Measurements from ENCODE around the gene NEK5.
"Not testable (repeated sequence)": the region's sequence is repeated elsewhere in the genome, so short reads cannot be mapped to it uniquely, and the experiment has no call there.

NEK5 gene

DNA sequence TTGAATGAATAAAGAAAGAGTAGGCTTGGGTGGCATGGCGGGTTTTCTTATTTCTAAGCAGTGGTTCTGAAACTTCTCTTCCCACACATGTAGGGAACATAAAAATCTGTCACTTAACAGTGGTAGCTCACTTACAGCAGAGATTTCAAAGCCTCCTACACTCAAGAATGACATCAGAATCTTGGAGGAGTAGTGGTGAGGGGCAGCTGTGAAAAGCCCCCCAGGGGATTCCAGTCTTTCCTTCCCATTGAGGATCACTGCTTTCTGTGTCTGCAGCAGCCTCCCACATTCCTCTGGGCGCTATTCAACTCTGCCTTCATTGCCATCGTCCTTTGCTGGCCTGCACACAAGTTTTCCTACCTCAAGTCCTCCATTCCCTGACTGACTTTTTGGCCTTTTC is 8.6 kb upstream of the NEK5 start:
- DNase-seq: no peak

DNA sequence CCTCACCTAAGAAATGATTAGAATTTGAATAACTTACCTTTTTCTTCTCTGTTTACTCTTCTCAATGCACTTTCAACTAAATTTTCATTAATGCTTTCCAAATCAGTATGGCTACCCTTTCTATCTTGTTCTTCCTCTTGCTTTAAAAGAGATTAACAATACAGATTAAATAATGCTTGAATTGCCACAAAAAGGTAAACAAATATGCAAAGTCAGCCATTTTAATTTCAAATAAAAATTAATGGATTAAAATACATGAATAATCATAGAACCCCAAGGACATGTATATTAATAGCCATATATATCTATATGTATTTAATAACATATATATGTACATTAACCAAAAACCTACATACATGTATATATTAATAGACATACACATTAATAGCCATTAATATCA is 7.9 kb upstream of the NEK5 start:
- no peak for DNase-seq

GRCh38 chr13:52130641-52131040 is 1.8 kb upstream of the NEK5 start:
- DNase-seq: no peak

GRCh38 chr13:52127783-52128702 is 830 bp downstream of the NEK5 start:
- peak; percentile 18 for DNase-seq

DNA sequence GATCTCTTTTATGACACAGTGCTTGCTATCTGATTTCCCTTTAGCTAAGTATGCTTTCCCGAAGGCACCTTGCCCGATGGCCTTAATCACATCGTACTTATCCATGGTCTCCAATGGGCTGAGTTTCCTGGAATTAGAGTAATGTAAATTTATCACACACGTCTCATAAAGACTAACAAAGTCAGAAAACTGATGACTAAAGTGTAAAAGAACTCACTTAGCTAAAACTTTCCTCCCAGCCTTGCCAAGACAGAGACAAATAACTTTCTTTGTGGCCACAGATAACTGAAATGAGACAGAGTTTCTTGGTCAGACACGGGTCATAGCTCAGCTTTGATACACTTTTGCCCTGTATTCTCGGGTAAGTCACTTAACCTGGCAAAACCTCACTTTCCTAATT is 1.5 kb downstream of the NEK5 start:
- no peak for DNase-seq

GRCh38 chr13:52125547-52125946 is 3.3 kb downstream of the NEK5 start:
- no peak for DNase-seq

DNA sequence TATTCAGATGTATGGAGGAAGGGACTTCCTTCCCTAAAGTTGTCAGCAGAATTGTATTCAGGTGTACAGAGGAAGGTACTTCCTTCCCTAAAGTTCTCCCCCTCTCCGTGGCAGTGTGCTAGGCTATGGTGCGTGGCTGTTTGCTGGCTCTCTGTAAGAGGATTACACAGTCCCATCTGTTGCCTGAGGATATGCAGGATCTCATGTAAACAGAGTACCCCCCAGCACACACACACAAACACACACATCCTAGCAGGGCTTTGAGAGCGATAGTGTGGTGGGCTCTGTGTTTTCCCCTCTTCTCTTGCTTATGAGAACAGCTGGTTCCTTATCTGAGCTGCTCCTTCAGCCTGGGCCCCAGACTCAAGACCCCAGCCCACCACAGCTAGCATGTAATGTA is 10.3 kb downstream of the NEK5 start:
- peak; percentile 93 for DNase-seq

GRCh38 chr13:52118095-52118494 is 10.8 kb downstream of the NEK5 start:
- no peak for DNase-seq

GRCh38 chr13:52112591-52112990 is 16.3 kb downstream of the NEK5 start:
- DNase-seq: no peak

- no peak for DNase-seq
Observed at GRCh38 chr13:52109116-52109670, 19.7 kb downstream of the NEK5 start.

GRCh38 chr13:52105841-52106240 is 23.0 kb downstream of the NEK5 start:
- DNase-seq: no peak

DNA sequence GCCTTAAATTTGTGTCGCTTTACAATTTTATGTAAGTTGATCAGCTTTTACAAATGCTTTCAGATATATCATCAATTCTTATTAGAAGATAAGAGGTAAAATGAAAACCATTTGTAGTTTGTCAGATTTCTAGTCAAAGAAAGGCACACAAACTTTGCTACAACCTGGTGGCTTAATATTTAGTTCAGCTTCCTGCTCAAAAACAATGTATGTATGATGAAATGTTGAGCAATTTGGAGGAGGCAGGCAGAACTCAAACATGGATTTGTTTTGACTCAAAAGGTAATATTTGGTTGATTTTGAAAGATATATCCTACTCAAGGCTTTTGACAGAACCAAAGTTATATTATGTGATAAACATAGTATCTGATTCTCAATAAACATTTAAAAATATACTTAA is 24.2 kb downstream of the NEK5 start:
- no peak for DNase-seq

DNA sequence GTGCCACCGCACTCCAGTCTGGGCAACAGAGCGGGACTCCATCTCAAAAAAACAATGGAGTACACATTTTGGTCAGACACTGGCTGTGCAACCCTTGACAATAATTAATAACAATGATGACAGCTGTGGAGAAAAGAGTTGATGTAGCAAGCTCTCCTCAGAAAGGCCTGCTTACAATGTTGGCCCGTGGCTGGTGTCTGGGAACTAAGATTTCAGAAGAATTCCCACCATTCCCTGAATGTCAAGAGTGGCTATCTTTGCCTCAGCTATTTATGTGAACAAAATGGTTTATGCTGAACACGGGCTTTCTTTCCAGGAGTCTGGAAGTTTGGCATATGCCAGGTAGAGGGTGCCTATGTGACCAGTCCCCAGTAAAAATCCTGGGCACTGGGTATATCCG is 25.5 kb downstream of the NEK5 start:
- DNase-seq: no peak

- not testable (repeated sequence) for DNase-seq
Observed at GRCh38 chr13:52102423-52102822, 26.4 kb downstream of the NEK5 start.

- DNase-seq: no peak
Observed at GRCh38 chr13:52097197-52097596, 31.7 kb downstream of the NEK5 start.

- DNase-seq: no peak
Observed at GRCh38 chr13:52096748-52097147, 32.1 kb downstream of the NEK5 start.

DNA sequence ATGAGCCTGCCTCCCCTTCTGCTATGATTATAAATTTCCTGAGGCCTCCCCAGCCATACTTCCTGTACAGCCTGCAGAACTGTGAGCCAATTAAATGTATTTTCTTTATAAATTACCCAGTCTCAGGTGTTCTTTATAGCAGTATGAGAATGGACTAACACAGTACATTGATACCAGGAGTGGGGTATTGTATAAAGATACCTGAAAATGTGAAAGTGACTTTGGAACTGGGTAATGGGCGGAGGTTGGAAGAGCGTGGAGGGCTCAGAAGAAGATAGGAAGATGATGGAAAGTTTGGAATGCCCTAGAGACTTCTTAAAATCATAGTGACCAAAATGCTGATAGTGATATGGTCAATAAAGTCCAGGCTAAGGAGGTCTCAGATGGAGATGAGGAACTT is 32.8 kb downstream of the NEK5 start:
- no peak for DNase-seq

DNA sequence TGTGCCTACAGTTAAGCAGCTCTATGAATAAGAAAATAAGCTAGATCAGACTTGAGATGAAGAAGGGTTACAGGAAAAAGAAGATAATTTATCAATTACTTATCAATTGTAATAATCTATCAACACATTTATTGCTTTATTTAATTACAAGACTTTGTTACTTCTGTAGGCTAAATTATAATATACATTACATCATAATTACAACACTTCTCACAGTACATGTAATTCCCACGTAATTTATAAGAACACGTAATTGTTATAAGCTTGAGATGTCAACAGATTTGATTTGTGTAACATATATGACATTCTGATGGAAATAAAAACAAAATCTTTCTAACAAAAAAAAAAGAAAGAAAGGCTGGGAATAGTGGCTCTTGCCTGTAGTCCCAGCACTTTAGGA is 36.8 kb downstream of the NEK5 start:
- no peak for DNase-seq

DNA sequence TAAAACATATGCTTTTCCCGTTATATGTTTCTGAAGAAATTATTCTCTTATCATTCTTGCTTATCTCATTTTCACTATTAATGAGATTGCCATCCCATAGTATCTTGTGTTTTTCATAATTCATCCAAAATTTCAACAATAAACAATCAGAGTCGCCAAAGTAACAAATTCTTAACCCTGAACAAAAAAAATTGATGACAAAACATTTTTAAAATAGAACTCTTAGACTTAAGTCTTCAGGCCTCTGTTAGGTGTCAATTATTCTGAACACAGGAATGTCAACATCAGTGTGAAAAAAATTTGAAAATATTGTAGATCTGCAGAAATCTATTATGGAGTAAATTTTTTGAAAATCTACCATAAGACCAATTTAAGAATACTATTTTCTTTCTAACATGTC is 37.4 kb downstream of the NEK5 start:
- DNase-seq: no peak

GRCh38 chr13:52085421-52085820 is 43.5 kb downstream of the NEK5 start:
- DNase-seq: no peak

GRCh38 chr13:52084981-52085380 is 43.9 kb downstream of the NEK5 start:
- not testable (repeated sequence) for DNase-seq

DNA sequence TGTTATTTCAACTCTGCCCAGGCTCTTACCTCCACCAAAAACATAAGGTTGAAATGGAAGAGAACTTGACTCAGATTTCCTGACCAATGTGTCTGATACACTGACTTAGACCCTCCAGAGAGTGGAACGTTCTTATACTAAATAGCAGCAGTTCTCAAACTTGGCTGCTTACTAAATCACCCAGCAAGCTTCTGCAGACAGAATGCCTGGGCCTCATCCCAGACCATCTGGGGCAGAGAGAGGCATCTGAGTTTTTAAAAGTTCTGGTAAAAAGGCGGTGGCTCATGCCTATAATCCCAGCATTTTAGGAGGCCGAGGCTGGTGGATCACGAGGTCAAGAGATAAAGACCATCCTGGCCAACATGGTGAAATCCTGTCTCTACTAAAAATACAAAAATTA is 46.3 kb downstream of the NEK5 start:
- DNase-seq: no peak

- not testable (repeated sequence) for DNase-seq
Observed at GRCh38 chr13:52079891-52080290, 49.0 kb downstream of the NEK5 start.

- DNase-seq: no peak
Observed at GRCh38 chr13:52070929-52071523, 57.8 kb downstream of the NEK5 start.

Data from NCI-H524 treated with DMSO at 0.1 percent for 48 hours (cell line).